Activated CD8-positive, alpha-beta memory T cell treated with anti-CD3 and anti-CD28 coated beads, Interleukin-2, amount 50 U/mL, for 4 hours (primary cell): ENCODE measurements around the gene CLEC2D.
"Not testable (repeated sequence)": the region's sequence is repeated elsewhere in the genome, so short reads cannot be mapped to it uniquely, and the experiment has no call there.

Experiments
- DNase-seq: peaks from one replicate; pipeline ENCODE4 v3.0.0-alpha.2; 2020

The CLEC2D gene

DNA sequence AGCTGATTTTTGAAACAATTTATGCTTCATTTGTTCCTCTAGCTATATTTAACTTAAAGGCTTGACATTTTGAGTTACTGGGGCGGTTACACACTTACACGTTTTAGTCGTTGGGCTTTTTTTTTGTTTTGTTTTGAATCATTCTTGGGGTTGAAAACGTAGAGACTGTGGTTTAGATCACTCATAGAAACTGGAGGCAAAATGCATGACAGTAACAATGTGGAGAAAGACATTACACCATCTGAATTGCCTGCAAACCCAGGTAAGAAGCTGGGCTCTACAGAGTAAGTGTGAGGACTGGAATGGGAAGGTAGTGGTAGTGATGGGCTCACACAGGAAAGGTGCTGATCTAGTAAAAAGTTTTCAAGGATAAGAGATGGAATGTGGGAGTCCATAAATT, at the start of gene CLEC2D:
TSS of gene CLEC2D (plus strand) at position 180 of the 400 bp plus-strand sequence. CDS start at position 202, 22 bp downstream.
- DNase-seq = peak; percentile 31

GRCh38 chr12:9625019-9625418, 44.5 kb upstream of the CLEC2D start:
- DNase-seq = no peak

DNA sequence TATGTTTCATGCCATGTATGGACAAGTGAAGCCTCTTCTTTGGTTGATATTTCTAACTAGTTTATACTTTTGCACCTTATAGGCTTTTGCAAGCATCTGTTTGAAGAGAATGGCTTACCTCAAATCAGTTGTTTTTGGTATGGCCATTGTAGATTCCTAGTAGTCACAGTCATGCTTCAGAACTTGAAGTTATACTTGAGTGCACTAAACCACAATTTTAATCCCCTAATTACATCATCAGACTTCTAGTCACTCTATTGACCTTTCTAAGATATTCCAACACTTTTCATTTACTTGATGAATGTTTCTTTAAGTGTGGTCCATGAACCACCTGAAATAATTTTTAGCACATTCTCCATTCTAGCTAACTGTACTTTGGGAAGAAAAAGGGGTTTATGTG, 43.2 kb upstream of the CLEC2D start:
- no peak for DNase-seq

DNA sequence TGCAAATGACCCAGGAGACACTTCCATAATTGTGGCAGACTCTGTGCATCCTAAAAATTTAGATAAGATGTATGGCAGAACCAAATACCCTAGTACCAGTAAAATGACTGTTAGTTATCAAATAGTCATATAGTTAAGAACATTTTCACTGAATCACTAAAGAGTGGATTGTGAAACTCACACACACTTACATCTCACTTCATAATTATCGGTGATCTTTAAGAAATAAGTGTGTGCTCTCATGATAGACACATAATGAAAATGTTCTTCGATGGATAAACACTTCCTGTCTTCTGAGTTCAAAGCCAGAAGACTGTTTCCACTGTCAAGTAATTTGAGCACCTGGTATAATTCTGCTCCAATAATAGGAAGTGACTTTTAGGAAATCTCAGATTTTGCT, 42.7 kb upstream of the CLEC2D start:
- DNase-seq = no peak

DNA sequence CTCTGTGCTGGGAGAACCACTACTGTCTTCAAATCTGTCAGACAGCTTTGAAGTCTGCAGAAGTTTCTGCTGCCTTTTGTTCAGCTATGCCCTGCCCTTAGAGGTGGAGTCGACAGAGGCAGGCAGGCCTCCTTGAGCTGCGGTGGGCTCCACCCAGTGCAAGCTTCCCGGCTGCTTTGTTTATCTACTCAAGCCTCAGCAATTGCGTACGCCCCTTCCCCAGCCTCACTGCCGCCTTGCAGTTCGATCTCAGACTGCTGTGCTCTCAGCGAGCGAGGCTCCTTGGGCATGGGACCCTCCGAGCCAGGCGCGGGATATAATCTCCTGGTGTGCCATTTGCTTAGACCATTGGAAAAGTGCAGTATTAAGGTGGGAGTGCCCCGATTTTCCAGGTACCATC, 36.7 kb upstream of the CLEC2D start:
- no peak for DNase-seq

GRCh38 chr12:9634177-9634803, 35.2 kb upstream of the CLEC2D start:
- DNase-seq = peak; percentile 80

GRCh38 chr12:9634969-9635754, 34.4 kb upstream of the CLEC2D start:
- no peak for DNase-seq

DNA sequence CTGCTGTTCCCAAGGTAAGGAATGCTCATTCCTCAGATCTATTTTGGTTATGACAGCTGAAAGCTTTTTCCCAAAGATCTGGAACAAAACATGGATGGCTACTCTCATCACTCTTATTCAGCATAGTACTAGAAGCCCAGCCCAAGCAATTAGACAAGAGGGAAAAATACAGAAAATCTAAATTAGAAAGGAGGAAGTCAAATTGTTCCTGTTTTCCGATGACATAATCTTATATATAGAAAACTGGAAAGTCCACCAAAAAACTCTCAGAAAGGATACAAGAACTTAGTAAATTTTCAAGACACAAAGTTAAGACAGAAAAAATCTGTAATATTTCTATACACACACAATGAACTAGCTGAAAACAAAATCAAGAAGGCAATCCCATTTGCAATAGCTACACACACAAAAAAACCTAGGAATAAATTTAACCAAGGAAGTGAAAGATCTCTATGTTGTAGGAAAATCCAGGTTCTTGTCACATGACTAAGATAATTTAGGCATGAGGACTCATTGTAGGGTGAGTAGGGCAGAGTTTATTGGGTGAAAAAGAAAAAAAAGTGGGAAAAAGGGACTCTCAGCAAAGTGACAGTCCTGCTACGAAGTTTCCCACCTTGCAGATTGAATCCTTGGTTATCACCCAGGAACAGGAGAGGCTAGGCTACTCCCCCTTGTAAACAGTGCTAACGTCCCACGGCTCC, 33.2 kb upstream of the CLEC2D start:
- no peak for DNase-seq

- no peak for DNase-seq
Measured at GRCh38 chr12:9636851-9637206, 32.7 kb upstream of the CLEC2D start.

GRCh38 chr12:9640024-9640423, 29.5 kb upstream of the CLEC2D start:
- DNase-seq = no peak

- no peak for DNase-seq
Measured at GRCh38 chr12:9642606-9643265, 26.8 kb upstream of the CLEC2D start.

DNA sequence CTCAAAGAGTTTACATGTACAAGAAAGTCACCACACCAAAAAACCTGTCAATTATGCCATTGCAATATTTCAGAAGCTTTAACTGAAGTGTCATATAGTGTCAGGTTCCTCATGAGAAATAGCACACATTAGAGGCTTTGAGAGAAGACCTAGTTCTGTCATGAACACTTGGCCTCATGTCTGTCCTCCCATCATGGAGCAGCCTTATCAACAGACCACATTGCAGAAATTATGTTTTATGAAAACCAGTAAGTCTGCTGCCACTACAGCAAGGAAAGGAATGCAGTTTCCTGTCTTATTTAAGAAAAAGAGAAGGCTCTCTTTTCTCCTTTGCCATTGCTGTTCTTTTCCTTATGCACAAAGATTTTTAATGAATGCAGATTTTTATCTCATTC, 26.2 kb upstream of the CLEC2D start:
- DNase-seq = no peak

GRCh38 chr12:9644985-9645551, 24.4 kb upstream of the CLEC2D start:
- DNase-seq = not testable (repeated sequence)

GRCh38 chr12:9646794-9647781, 22.4 kb upstream of the CLEC2D start:
- no peak for DNase-seq

- peak; percentile 88 for DNase-seq
Measured at GRCh38 chr12:9647825-9648700, 21.4 kb upstream of the CLEC2D start.

- DNase-seq = no peak
Measured at GRCh38 chr12:9648701-9649531, 20.6 kb upstream of the CLEC2D start.

- no peak for DNase-seq
Measured at GRCh38 chr12:9649532-9649940, 20.0 kb upstream of the CLEC2D start.

- no peak for DNase-seq
Measured at GRCh38 chr12:9650151-9650576, 19.3 kb upstream of the CLEC2D start.

DNA sequence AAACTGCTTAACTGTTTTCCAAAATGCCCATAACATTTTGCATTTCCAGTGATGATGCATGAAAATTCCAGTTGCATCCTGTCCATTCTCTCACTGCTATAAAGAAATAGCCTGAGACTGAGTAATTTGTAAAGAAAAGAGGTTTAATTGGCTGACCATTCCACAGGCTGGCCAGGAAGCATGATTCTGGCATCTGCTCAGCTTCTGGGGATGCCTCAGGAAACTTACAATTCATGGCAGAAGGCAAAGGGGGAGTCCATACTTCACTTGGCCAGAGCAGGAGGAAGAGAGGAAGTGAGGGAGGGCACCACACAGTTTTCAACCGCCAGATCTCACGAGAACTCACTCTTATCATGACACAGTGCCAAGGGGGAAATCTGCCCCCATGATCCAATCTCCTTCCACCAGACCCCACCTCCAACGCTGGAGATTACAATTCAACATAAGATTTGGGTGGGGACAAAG, 18.2 kb upstream of the CLEC2D start:
- DNase-seq = no peak

DNA sequence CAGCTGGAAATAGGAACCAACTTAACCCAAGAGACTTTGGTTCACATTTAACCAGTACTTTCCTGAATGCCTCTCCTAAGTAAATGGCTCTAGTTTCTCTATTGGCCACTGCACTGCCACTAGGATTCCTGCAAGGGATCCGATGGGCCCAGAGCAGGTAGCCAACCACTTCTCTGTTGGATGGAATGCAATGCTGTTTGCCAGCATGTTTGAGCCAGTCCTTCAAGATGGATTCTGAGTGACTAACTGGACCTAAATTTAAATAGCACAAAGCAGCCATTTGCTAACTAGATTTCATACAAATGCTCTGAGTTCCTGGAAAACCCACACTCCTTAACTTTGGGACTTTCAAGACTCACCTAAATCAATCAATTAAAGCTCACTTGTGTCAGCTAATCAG, 9.5 kb upstream of the CLEC2D start:
- DNase-seq = no peak
